Nephron (organoid): ENCODE data around the gene BTBD2.

Source experiments
- H3K27ac Mint-ChIP-seq, 3 experiments: 2 replicates each; pipeline ENCODE4 v1.8.0; 2020; ENCODE audit warnings: mixed read lengths in 3 of 3, mild to moderate bottlenecking in 2 of 3, moderate library complexity in 1 of 3
- H3K27me3 Mint-ChIP-seq: 2 replicates; pipeline ENCODE4 v1.8.0; 2021; ENCODE audit warnings: low read depth, mild to moderate bottlenecking, moderate library complexity, mixed read lengths
- H3K36me3 Mint-ChIP-seq: 2 replicates; pipeline ENCODE4 v1.8.0; 2020; ENCODE audit warnings: low read depth, mixed read lengths
- H3K4me1 Mint-ChIP-seq: 2 replicates; pipeline ENCODE4 v1.8.0; 2020; ENCODE audit warnings: mixed read lengths
- H3K4me3 Mint-ChIP-seq, 3 experiments: 2 replicates each; pipeline ENCODE4 v1.8.0; 2020; ENCODE audit warnings: mild to moderate bottlenecking in 3 of 3, mixed read lengths in 3 of 3, moderate library complexity in 2 of 3
- H3K9me3 Mint-ChIP-seq: 2 replicates; pipeline ENCODE4 v1.8.0; 2020; ENCODE audit warnings: mixed read lengths
- CTCF ChIP-seq, 3 experiments: fragments of 200-600 bp; sonication (generic); IDR thresholded peaks; one replicate each; pipeline ENCODE4 v1.5.0; 2021; ENCODE audit warnings: antibody characterized with exemption in 3 of 3; ENCODE audit not compliant: unreplicated experiment in 3 of 3

Gene BTBD2

DNA sequence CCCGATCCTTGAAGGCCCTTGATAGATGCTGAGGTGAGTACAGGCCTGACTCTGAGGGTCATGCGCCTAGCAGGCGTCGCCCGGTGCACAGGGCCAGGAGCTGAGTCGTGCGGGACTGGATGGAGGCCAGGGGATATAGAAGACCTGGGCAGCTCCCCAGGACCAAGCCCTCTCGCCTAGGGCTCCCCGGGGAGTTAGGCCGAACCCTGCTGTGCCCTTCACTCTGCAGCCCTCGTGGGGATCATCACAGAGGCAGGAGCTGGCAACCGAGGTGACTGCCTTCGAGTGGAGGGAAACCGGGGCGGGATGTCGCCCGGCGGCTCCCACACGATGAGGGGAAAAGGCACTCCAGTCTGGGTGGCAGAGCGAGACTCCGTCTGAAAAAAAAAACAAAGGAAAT lies 62.9 kb downstream of the BTBD2 start:
- Mint-ChIP-seq H3K27ac (no peak overlapping the region), H3K9me3 (no peaks in the 10 kb centered on the region), H3K4me3 (no peak overlapping the region), H3K27me3 (no peaks in the 10 kb centered on the region), H3K4me1 (no peaks in the 10 kb centered on the region), H3K36me3 (peaks cover 15% of the 10 kb centered on the region)
- no peak for TF ChIP-seq CTCF (IDR thresholded peaks at IDR 0.05; ENCODE audit: unreplicated experiment in 3 of 3)

DNA sequence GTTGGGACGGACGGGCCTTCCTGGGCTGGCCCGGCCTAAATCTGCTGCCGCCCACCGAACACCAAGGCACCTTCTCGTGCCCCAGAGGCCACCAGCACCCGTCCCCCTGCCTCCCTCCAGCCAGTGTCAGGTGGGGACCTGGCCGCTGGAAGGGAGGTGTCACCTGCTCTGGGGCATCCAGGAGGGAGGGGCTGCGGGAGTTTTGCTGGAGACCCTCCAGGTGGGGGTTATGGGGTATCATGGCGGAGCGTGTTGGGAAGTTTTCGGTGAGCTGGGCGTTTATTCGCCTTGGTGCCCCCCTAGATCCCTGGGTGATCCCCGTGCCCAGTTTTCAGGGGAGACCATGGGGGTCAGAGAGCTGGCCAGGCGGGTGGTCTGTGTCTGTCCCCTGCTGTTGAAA lies 64.9 kb downstream of the BTBD2 start:
- Mint-ChIP-seq H3K27ac (no peak overlapping the region), H3K4me3 (no peak overlapping the region), H3K36me3 (peaks cover 15% of the 10 kb centered on the region), H3K9me3 (no peaks in the 10 kb centered on the region), H3K4me1 (no peaks in the 10 kb centered on the region), H3K27me3 (no peaks in the 10 kb centered on the region)
- TF ChIP-seq CTCF (IDR thresholded peaks at IDR 0.05; ENCODE audit: unreplicated experiment in 3 of 3), result no peak

DNA sequence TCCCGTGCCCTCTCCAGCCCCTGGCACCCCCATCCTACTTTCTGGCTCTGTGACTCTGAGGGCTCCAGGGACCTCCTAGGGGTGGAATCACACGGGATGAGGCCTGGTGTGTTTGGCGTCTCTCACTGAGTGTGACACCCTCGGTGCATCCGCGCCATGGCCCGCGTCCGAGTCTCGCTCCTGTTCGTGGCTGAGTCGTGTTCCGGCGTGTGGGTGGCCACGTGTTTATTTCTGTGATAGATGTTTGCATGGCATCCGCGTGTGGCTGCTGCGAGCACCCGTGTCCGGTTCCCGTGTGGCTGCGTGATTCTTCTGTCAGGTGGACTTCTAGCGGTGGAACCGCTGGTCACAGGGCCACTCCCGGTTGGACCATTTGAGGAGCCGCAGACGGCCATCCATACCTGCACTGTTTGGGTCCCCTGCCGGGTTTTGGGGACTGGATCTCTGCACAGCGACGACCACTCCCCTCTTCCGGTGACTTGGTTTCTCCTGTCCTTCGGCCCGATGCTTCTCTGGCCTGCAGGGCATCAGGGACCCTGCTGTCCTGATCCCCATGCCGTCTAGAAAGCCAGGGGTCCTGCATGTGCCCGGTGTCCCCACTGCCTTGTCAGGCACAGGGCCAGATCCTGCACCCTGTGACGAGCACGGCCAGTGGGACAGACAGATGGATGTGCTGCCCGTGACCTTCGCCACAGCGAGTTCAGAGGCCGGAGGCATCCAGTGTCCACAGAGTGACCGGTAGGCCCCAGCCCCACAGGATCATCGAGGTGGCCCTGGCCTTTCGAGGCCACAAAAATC lies 66.0 kb downstream of the BTBD2 start:
- H3K36me3 Mint-ChIP-seq, result peaks cover 15% of the 10 kb centered on the region
- H3K4me3 Mint-ChIP-seq, result no peak overlapping the region
- no peaks in the 10 kb centered on the region for H3K27me3 Mint-ChIP-seq
- no peak for TF ChIP-seq CTCF (IDR thresholded peaks at IDR 0.05; ENCODE audit: unreplicated experiment in 3 of 3)
- no peak overlapping the region for H3K27ac Mint-ChIP-seq
- H3K4me1 Mint-ChIP-seq, result no peaks in the 10 kb centered on the region
- no peaks in the 10 kb centered on the region for H3K9me3 Mint-ChIP-seq

DNA sequence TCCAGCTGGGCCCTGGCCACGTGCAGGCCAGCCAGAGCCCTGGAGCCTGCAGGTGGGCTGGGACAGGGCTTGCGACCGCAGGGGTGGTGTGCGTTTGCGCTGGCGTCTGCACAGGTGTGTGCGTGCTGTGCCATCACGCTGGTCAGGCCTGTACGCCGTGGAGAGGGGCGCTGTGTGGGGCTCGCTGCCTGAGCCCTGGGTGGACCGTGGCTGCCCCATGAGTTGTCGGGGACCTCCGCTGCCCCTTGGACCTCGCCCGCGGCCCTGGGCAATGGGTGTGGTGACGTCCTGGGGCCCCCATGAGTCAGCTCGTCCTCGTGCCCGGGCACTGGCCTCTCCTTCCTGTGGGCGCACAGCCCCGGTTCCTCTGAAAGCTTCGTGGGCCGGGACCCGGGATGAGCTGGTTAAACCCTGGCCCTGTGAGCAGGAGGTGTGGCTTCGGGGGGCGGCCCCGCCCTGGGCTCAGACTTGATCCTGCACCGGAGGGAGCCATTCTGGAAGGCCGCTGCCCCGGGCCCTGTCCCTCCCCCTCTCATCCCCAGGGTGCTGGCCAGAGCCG lies 67.8 kb downstream of the BTBD2 start:
- no peak overlapping the region for H3K27ac Mint-ChIP-seq
- no peaks in the 10 kb centered on the region for H3K27me3 Mint-ChIP-seq
- peaks cover 8% of the 10 kb centered on the region for H3K4me1 Mint-ChIP-seq
- H3K36me3 Mint-ChIP-seq, result peaks cover 15% of the 10 kb centered on the region
- H3K4me3 Mint-ChIP-seq, result no peak overlapping the region
- TF ChIP-seq CTCF (IDR thresholded peaks at IDR 0.05; ENCODE audit: unreplicated experiment in 3 of 3), result no peak
- no peaks in the 10 kb centered on the region for H3K9me3 Mint-ChIP-seq

- Mint-ChIP-seq H3K36me3 (peaks cover 15% of the 10 kb centered on the region), H3K4me1 (peaks cover 10% of the 10 kb centered on the region), H3K4me3 (peak overlapping the region in 2 of 3 experiments; percentile 32 to 45), H3K27ac (no peak overlapping the region), H3K9me3 (no peaks in the 10 kb centered on the region), H3K27me3 (no peaks in the 10 kb centered on the region)
- TF ChIP-seq CTCF (IDR thresholded peaks at IDR 0.05; ENCODE audit: unreplicated experiment in 3 of 3), result peak; percentile 43 to 64 (median 56)
These were observed 69.6 kb downstream of the BTBD2 start for GRCh38 chr19:1945899-1946298.
